Activated T-cell treated with anti-CD3 and anti-CD28 coated beads for 1 hour (primary cell): ENCODE data around the gene OMP.

Experiments used
- DNase-seq: peaks from one replicate; pipeline ENCODE4 v3.0.0-alpha.2; 2020; ENCODE audit warnings: low read depth

The OMP gene

GRCh38 chr11:77141034-77141433 is 38.4 kb downstream of the OMP start:
- no peak for DNase-seq

- DNase-seq, result no peak
These were observed 38.8 kb downstream of the OMP start for GRCh38 chr11:77141475-77141874.

- no peak for DNase-seq
These were observed 39.7 kb downstream of the OMP start for GRCh38 chr11:77142091-77142975.

- DNase-seq, result no peak
These were observed 40.9 kb downstream of the OMP start for GRCh38 chr11:77143405-77144020.

GRCh38 chr11:77144196-77144856 is 41.7 kb downstream of the OMP start:
- DNase-seq, result no peak

- no peak for DNase-seq
These were observed 42.3 kb downstream of the OMP start for GRCh38 chr11:77144857-77145428.

GRCh38 chr11:77146261-77147035 is 43.8 kb downstream of the OMP start:
- no peak for DNase-seq

GRCh38 chr11:77147036-77147315 is 44.3 kb downstream of the OMP start:
- DNase-seq, result no peak

GRCh38 chr11:77147668-77148321 is 45.2 kb downstream of the OMP start:
- DNase-seq, result no peak

- DNase-seq, result no peak
These were observed 46.5 kb downstream of the OMP start for GRCh38 chr11:77148963-77149715.

GRCh38 chr11:77149716-77150392 is 47.2 kb downstream of the OMP start:
- DNase-seq, result no peak

- no peak for DNase-seq
These were observed 48.2 kb downstream of the OMP start for GRCh38 chr11:77150836-77151235.

GRCh38 chr11:77151804-77152509 is 49.3 kb downstream of the OMP start:
- DNase-seq, result peak; percentile 18

GRCh38 chr11:77152846-77153245 is 50.2 kb downstream of the OMP start:
- no peak for DNase-seq
